GM12801 (cell line): ENCODE measurements around the gene TRAPPC14.

ENCODE experiments used
- TF ChIP-seq, protein P1 (sequence below): IDR thresholded peaks from one replicate; pipeline ENCODE4 v1.5.1; 2011; ENCODE audit warnings: control low read depth; ENCODE audit not compliant: insufficient read length; ENCODE audit errors: extremely low read depth

TRAPPC14 gene

DNA sequence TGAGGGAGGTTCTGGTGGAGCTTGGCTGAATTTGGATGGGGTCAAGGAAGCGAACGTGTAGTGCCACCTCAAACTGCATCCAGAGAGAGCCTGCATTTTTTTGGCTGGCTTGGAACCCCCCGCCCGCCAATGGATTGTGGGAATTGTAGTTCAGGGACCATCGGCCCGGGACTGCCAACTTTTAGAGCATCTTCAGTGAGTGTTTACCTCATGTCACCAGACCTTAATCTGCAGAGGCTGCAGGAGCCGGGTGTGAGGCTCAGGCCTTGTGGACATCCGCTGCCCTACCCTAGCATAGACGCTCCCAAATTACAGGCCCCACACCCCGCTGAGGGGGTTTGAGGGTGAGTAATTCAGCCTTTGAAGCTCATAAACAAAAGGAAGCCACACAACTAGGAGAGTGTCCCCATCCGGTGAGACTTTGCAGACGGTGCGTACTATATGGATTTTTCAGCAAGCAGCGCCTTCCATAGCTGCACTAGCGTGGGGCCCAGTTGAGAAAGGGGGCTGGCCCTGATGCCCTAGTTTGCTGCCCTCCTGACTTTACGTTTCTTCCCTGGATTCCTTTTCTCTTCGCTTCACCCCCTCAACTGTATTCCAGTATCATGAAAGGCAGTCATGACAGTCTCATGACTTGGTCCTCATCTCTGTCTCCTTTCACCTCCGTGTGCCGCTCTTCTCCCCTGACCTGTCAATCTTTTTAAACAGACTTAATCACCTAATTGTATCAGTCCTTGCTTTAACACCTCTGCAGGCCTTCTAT, 38.4 kb downstream of the TRAPPC14 start:
- TF ChIP-seq, protein P1, sequence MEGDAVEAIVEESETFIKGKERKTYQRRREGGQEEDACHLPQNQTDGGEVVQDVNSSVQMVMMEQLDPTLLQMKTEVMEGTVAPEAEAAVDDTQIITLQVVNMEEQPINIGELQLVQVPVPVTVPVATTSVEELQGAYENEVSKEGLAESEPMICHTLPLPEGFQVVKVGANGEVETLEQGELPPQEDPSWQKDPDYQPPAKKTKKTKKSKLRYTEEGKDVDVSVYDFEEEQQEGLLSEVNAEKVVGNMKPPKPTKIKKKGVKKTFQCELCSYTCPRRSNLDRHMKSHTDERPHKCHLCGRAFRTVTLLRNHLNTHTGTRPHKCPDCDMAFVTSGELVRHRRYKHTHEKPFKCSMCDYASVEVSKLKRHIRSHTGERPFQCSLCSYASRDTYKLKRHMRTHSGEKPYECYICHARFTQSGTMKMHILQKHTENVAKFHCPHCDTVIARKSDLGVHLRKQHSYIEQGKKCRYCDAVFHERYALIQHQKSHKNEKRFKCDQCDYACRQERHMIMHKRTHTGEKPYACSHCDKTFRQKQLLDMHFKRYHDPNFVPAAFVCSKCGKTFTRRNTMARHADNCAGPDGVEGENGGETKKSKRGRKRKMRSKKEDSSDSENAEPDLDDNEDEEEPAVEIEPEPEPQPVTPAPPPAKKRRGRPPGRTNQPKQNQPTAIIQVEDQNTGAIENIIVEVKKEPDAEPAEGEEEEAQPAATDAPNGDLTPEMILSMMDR = no peak

DNA sequence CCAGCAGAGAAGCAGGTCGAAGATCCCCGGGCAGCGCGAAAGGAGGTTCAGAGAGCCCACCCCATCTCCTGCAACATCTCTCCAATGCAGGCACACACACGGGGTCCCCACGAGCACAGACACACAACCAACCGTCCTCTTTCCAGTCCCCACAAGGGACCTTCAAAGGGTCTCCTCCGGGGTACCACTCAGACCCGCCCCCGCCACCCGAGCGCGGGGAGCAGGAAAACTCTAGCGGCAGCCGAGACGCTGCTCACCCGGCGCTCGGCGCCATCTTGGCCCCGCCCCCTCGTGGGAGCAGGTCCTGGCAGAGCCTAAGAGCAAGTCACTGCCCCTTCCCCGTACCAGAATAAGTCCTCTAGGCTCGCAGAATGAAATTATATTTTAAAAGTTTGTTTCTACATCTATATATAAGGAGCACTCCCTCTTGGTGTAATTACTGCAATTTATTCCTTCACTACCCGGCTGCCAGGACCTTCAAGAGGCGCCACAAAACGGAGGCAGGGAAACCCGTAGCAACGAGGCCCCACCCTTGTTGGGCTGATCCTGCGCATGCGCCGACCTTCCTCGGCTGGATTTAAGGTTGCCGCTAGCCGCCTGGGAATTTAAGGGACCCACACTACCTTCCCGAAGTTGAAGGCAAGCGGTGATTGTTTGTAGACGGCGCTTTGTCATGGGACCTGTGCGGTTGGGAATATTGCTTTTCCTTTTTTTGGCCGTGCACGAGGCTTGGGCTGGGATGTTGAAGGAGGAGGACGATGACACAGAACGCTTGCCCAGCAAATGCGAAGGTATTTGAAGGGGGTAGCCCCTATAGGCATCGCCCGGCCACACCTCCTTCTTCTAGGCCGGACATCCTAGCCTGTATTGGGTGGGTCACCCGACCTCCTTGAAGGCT, 39.2 kb downstream of the TRAPPC14 start, which contains the start of the genes CNPY4 and TAF6:
Gene CNPY4 (plus strand): TSS at position 563 of the 898 bp plus-strand sequence. CDS start 111 bp downstream, at position 674.
Gene TAF6 (minus strand): TSS at position 287 of the 898 bp plus-strand sequence. CDS start 5,149 bp downstream, outside the sequence.
- TF ChIP-seq, protein P1 = no peak

DNA sequence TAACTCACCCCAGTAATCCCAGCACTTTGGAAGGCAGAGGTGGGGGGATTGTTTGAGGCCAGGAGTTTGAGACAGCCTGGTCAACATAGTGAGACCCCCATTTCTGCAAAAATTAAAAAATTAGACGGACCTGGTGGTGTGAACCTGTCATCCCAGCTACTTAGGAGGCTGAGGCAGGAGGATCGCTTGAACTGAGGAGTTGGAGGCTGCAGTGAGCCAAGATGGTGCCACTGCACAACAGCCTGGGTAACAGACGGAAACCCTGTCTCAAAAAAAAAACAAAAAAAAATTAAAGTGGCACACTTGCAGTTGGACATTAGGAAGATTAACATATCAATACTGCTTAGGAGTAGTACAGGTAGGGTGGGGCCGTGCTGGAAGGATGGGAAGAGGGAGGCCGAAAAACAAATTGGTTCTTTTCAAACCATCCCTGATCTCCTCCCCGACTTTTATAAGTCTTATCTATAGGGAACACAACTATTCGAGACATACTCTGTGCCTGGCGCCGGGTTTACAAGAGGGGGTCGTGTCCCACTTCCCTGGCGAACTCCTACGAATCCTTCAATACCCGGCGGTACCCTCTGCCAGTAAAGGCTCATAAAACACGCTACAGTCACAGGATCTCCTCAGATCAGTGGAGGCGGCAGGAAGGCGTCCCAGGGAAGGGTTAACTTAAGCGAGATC, 40.0 kb downstream of the TRAPPC14 start:
- TF ChIP-seq, protein P1 = no peak

DNA sequence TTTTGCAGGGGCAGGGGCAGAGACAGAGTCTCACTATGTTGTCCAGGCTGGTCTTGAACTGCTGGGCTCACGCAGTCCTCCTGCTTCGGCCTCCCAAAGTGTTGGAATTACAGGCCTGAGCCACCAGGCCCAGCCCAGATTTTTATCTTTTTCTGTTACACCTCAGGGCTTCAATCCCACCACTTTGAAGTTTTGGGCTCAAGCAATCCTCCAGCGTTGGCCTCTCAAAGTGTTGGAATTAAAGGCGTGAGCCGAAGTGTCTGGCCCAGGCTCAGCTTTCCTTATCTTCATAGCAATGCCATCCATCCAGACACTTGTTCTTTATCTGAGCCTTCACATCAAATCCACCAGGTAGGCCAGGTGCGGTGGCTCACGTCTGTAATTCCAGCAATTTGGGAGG, 43.5 kb downstream of the TRAPPC14 start:
- TF ChIP-seq, protein P1 = no peak

DNA sequence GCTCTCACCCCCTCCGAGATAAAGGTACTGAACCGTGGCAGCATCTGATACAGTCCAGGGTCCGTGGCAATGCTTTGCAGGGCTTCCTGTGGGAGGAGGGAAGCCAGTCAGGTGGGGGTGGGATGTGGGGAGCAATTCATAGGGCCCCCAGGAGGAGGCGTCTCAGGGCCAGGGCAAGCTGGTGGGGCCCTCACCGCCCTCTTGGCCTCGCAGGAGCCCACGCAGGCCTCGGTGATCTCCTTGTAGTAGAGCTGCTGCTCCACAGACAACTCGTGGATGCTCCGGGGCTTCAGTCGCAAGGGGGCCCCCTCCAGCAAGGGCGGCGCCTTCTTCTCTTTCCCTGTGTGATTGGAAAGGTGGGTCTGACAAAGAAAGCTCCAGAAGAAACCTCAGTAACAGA, 46.6 kb downstream of the TRAPPC14 start:
- TF ChIP-seq, protein P1 = no peak

DNA sequence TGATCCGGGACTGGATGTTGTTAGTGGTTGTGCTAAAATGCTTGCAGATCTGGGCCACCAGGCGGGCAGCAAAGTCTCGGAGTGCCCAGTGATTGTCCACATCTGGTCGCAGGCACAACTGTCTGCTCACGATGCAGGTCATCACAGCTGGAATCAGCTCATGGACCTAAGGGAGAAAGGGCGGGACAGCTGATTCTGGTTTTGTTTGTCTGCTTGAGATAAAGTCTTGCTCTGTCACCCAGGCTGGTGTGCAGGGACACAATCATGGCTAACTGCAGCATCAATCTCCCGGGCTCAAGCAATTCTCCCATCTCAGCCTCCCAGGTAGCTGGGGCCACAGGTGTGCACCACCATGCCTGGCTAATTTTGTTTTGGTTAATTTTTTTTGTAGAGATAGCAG, 47.4 kb downstream of the TRAPPC14 start:
- TF ChIP-seq, protein P1 = no peak
